ENCODE measurements around the gene GSTP1.

The GSTP1 gene

GRCh38 chr11:67630228-67630942, 46.8 kb downstream of the GSTP1 start:
- peak in 2 of 3 experiments; percentile 87 to 94 for DNase-seq (ENCODE audit: low read depth in 3 of 3)

GRCh38 chr11:67630943-67631331, 47.3 kb downstream of the GSTP1 start:
- DNase-seq (ENCODE audit: low read depth in 3 of 3), result no peak

- DNase-seq (ENCODE audit: low read depth in 3 of 3), result no peak
Measured at GRCh38 chr11:67631411-67631810, 47.8 kb downstream of the GSTP1 start.

GRCh38 chr11:67631853-67632174, 48.2 kb downstream of the GSTP1 start:
- no peak for DNase-seq (ENCODE audit: low read depth in 3 of 3)

- DNase-seq (ENCODE audit: low read depth in 3 of 3), result no peak
Measured at GRCh38 chr11:67632175-67632981, 48.8 kb downstream of the GSTP1 start.

- DNase-seq (ENCODE audit: low read depth in 3 of 3), result no peak
Measured at GRCh38 chr11:67632982-67633755, 49.6 kb downstream of the GSTP1 start.

- no peak for DNase-seq (ENCODE audit: low read depth in 3 of 3)
Measured at GRCh38 chr11:67633758-67634365, 50.2 kb downstream of the GSTP1 start.

GRCh38 chr11:67634366-67635230, 51.0 kb downstream of the GSTP1 start:
- DNase-seq (ENCODE audit: low read depth in 3 of 3), result no peak

GRCh38 chr11:67635231-67635521, 51.6 kb downstream of the GSTP1 start:
- no peak for DNase-seq (ENCODE audit: low read depth in 3 of 3)

Data from stimulated activated CD4-positive, alpha-beta T cell treated with anti-CD3 and anti-CD28 coated beads, TNF-alpha, amount 100 ng/mL, for 4 hours (primary cell).